HG03460 (cell line): Measurements from ENCODE around the gene SPC24.
"Not testable (repeated sequence)": the region's sequence is repeated elsewhere in the genome, so short reads cannot be mapped to it uniquely, and the experiment has no call there.

Source experiments
- ATAC-seq: cut with Tn5 transposase; IDR thresholded peaks from one replicate; pipeline ENCODE4 v1.9.1; 2021; ENCODE audit not compliant: unreplicated experiment

The SPC24 gene

DNA sequence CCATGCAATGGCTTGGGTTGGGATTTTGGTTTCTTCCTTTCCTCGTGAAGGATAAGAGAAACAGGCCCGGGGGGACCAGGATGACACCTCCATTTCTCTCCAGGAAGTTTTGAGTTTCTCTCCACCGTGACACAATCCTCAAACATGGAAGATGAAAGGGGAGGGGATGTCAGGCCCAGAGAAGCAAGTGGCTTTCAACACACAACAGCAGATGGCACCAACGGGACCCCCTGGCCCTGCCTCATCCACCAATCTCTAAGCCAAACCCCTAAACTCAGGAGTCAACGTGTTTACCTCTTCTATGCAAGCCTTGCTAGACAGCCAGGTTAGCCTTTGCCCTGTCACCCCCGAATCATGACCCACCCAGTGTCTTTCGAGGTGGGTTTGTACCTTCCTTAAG, 24.1 kb downstream of the SPC24 start:
- ATAC-seq: no peak

DNA sequence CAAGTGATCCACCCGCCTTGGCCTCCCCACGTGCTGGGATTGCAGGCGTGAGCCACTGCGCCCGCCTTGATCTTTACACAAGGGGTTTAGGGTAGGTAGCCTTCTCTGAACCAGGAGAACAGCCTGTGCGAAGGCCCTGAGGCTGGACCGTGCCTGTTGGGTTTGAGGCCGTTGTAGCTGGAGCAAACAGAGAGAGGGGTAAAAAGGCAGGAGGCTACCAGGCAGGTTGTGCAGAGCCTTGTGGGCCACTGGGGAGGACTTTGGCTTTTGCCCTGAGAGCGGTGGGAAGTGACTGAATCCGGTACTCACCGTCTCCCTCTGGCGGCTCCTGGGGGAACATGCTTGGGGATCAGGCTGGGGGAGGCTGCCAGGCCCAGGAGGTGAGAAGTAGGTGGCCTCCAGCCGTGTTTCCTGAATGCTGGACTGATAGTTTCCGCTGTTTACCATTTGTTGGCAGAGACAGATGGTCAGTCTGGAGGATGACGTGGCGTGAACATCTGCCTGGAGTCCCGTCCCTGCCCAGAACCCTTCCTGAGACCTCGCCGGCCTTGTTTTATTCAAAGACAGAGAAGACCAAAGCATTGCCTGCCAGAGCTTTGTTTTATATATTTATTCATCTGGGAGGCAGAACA, 24.6 kb downstream of the SPC24 start:
- ATAC-seq: no peak

DNA sequence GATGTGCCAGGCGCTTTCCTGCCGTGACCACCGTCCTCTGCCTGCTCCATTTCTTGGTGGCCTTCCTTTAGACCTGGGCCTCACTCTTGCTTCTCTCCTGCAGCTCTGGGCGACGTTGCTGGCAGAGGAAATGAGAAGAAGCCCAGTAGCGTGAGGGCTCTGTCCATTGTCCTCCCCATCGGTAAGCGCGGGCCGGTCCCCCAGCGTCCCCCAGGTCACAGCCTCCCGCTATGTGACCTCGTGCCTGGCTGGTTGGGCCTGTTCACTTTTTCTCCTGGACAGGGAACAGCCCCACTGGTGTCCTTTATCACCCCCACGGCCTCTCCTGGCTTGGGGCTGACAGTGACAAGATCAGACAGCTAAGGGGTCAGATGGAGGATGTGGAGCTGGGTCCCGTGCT, 27.7 kb downstream of the SPC24 start:
- ATAC-seq: no peak

- ATAC-seq: no peak
Observed at GRCh38 chr19:11125994-11126685, 29.4 kb downstream of the SPC24 start.

GRCh38 chr19:11124157-11124556, 31.4 kb downstream of the SPC24 start:
- not testable (repeated sequence) for ATAC-seq

DNA sequence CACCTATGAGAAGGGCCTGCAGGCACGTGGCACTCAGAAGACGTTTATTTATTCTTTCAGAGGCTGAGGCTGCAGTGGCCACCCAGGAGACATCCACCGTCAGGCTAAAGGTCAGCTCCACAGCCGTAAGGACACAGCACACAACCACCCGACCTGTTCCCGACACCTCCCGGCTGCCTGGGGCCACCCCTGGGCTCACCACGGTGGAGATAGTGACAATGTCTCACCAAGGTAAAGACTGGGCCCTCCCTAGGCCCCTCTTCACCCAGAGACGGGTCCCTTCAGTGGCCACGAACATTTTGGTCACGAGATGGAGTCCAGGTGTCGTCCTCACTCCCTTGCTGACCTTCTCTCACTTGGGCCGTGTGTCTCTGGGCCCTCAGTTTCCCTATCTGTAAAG, 32.5 kb downstream of the SPC24 start:
- no peak for ATAC-seq

GRCh38 chr19:11121963-11122362, 33.6 kb downstream of the SPC24 start:
- not testable (repeated sequence) for ATAC-seq

- no peak for ATAC-seq
Observed at GRCh38 chr19:11116507-11116906, 39.1 kb downstream of the SPC24 start.

GRCh38 chr19:11115895-11116446, 39.6 kb downstream of the SPC24 start:
- no peak for ATAC-seq

- ATAC-seq: no peak
Observed at GRCh38 chr19:11115042-11115441, 40.5 kb downstream of the SPC24 start.

GRCh38 chr19:11113140-11113708, 42.4 kb downstream of the SPC24 start:
- ATAC-seq: no peak

DNA sequence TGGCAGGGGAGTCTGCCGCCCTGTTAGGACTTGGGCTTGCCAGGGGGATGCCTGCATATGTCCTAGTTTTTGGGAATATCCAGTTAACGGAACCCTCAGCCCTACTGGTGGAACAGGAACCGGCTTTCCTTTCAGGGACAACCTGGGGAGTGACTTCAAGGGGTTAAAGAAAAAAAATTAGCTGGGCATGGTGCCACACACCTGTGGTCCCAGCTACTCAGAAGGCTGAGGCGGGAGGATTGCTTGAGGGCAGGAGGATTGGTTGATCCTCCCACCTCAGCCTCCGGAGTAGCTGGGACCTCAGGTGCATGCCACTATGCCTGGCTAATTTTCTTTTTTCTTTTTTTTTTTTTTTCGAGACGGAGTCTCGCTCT, 43.8 kb downstream of the SPC24 start:
- no peak for ATAC-seq

DNA sequence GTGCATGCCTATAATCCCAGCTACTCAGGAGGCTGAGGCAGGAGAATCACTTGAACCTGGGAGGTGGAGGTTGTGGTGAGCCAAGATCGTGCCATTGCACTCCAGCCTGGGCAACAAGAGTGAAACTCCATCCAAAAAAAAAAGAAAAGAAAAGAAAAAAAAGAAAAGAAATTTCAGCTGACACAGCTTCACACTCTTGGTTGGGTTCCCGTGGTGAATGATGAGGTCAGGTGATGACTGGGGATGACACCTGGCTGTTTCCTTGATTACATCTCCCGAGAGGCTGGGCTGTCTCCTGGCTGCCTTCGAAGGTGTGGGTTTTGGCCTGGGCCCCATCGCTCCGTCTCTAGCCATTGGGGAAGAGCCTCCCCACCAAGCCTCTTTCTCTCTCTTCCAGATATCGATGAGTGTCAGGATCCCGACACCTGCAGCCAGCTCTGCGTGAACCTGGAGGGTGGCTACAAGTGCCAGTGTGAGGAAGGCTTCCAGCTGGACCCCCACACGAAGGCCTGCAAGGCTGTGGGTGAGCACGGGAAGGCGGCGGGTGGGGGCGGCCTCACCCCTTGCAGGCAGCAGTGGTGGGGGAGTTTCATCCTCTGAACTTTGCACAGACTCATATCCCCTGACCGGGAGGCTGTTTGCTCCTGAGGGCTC, 44.3 kb downstream of the SPC24 start:
- ATAC-seq: no peak

DNA sequence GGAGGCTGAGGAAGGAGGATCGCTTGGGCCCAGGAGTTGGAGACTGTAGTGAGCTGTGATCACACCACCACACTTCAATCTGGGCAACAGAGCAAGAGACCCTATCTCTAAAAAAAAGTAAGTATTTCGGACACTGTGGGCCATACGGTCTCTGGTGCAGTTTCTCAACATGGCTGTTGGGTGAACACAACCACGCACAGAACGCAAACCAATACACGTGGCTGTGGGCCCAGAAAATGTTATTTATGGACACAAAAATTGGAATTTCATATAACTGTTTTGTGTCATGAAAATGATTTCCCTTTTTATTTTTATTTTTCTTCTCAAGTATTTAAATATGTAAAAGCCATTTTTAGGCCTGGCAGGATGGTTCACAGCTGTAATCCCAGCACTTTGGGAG, 46.8 kb downstream of the SPC24 start:
- ATAC-seq: no peak

DNA sequence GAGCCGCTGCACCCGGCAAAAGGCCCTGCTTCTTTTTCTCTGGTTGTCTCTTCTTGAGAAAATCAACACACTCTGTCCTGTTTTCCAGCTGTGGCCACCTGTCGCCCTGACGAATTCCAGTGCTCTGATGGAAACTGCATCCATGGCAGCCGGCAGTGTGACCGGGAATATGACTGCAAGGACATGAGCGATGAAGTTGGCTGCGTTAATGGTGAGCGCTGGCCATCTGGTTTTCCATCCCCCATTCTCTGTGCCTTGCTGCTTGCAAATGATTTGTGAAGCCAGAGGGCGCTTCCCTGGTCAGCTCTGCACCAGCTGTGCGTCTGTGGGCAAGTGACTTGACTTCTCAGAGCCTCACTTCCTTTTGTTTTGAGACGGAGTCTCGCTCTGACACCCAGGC, 49.1 kb downstream of the SPC24 start:
- no peak for ATAC-seq

DNA sequence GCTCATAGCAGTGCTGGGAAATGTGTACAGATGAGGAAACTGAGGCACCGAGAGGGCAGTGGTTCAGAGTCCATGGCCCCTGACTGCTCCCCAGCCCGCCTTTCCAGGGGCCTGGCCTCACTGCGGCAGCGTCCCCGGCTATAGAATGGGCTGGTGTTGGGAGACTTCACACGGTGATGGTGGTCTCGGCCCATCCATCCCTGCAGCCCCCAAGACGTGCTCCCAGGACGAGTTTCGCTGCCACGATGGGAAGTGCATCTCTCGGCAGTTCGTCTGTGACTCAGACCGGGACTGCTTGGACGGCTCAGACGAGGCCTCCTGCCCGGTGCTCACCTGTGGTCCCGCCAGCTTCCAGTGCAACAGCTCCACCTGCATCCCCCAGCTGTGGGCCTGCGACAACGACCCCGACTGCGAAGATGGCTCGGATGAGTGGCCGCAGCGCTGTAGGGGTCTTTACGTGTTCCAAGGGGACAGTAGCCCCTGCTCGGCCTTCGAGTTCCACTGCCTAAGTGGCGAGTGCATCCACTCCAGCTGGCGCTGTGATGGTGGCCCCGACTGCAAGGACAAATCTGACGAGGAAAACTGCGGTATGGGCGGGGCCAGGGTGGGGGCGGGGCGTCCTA, 50.5 kb downstream of the SPC24 start:
- no peak for ATAC-seq

DNA sequence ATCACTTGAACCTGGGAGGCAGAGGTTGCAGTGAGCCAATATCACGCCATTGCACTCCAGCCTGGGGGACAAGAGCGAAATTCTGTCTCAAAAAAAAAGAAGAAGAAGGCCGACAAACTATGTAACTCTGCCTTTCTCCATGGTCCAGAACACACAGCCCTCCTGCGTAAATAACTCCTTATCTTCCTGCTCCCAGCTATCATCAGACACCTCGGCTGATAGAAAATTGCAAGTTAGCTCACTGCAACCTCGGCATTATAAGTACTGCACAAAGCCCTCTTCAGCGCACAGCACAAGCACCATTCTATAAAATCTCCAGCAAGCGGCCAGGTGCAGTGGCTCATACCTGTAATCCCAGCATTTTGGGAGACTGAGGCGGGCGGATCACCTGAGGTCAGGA, 51.9 kb downstream of the SPC24 start:
- ATAC-seq: not testable (repeated sequence)

GRCh38 chr19:11102944-11103343, 52.6 kb downstream of the SPC24 start:
- no peak for ATAC-seq

DNA sequence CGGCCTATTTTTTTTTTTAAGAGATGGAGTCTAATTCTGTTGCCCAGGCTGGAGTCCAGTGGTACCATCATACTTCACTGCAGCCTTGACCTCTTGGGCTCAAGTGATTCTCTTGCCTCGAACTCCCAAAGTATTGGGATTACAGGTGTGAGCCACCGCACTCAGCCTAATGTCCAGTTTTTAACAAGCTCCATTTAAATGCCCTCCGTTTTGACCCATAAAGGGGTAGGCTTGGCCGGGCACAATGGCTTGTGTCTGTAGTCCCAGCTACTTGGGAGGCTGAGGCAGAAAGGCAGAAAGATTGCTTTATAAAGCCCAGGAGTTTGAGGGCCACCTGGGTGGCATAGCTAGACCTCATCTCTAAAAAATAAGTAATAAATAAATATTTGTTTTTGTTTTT, 54.5 kb downstream of the SPC24 start:
- ATAC-seq: no peak

- no peak for ATAC-seq
Observed at GRCh38 chr19:11100049-11100448, 55.5 kb downstream of the SPC24 start.

DNA sequence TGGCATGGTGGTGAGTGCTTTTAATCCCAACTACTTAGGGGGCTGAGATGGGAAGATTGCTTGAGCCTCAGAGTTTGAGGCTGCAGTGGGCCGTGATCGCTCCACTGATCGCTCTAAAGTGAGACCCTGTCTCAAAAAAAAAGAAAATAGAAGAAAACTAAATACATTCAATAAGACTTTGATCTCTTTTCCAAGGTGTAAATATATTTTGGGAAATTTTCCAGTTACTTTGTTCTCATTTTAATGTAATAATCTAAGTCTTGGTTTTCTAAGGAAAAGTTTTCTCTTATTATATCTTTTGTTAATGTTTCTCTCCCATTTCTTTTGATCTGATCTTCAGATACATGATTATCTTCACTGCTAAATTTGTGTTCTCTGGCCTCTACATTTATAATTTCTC, 56.7 kb downstream of the SPC24 start:
- no peak for ATAC-seq
